ENCODE measurements around the gene PI4K2B. TPM values are rescaled to one million over a fixed set of nuclear protein-coding genes. Genes with fewer than 3 reads are reported as not detected.
"Not testable (repeated sequence)": the region's sequence is repeated elsewhere in the genome, so short reads cannot be mapped to it uniquely, and the experiment has no call there.

PI4K2B gene
- 22.9 TPM for total RNA-seq (ENCODE audit: insufficient read depth, low replicate concordance)

DNA sequence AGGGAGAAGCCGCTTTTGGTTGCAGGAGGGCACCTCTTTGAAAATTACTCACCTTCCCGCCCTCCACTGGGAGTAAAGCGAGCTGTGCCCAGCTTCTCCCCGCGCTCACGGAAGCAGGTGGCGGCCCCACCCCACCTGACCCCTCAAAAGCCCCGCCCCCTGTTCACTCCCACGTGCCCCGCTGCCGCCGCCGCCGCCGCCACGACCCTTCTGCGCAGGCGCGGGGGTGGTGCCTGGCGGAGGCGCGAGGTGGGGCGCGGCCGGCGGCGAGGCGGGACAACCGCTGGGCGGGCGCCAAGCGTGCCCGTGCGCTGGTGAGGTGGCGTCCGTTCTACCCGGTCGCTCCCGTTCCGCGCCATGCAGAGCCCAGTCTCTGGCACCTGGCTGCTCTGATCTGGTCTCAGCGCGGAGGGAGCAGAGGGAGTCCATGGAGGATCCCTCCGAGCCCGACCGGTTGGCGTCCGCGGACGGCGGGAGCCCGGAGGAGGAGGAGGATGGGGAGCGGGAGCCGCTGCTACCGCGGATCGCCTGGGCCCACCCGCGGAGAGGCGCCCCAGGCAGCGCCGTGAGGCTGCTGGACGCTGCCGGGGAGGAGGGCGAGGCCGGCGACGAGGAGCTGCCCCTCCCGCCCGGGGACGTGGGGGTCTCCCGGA is at the start of gene PI4K2B:
PI4K2B (plus strand) TSS at position 297 of the 653 bp plus-strand sequence; CDS start at position 428, 131 bp downstream.
- DNase-seq (ENCODE audit: low spot score), result peak; percentile 88

GRCh38 chr4:25184056-25184455 is 49.8 kb upstream of the PI4K2B start:
- no peak for DNase-seq (ENCODE audit: low spot score)

DNA sequence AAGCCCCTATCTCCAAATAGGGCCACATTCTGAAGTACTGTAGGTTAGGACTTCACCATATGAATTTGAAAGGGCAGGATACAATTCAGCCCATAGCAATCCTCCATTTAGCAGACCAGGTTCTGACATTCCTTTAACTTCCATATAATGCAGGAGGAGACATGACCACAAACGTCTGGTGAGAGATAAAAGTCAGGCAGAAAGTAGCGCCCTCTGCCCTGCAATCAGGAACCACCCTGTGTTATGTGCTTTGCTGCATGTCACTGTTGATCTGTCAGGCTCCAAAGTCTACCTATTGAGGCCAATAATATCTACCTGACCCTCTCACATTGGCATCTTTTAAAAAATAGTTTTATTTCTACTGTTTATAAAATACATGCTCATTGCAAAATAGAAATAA is 43.4 kb upstream of the PI4K2B start:
- DNase-seq (ENCODE audit: low spot score), result no peak

DNA sequence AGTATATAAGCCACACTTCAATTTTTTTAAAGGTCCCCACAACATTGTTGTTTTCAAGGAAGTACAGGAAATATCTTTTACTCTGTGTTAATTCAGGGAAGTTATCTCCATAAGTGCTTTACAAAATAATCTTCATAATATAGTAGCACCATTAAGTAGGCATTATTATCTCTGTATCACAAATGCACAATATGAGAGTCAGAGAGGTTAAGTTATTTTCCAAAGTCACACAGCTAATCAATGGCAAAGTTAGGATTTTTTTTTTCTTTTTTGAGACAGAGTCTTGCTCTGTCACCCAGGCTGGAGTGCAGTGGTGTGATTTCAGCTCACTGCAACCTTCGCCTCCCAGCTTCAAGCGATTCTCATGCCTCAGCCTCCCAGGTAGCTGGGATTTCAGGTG is 35.1 kb upstream of the PI4K2B start:
- no peak for DNase-seq (ENCODE audit: low spot score)

DNA sequence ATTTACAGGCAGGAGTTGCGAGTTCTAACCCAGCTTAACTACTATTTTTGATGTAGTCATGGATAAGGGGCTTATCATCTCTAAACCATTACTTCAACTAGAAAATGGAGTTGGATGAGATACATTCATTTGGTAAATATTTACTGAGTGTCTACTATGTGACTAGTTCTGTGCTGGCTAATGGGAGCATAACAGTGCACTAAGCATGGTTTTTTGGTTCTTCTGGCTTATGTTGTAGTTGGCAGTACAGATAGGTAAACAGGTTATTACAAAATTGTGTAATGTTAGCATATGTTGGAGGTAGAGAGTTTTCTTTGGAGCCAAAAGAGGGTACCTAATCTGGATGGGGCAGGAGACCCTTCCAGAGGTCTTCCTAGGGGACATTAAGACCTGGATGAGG is 25.8 kb upstream of the PI4K2B start:
- no peak for DNase-seq (ENCODE audit: low spot score)

DNA sequence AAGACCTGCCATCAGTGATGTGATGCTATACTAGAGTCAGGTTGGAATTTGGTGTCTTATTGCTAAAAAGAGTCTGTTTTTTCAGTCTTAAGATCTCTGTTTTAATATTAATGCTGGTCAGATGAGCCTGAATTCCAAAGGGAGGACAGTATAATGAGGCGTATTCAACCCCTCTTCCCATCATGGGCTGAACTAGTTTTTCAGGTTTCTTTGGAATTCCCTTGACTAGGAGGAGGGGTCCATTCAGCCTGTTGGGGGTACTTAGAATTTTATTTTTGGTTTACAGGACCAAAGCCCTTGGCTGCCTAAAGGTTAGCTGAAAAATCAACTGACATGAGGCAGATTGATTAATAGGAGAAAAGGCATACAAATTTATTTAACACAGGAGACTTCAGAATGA is 24.1 kb upstream of the PI4K2B start:
- DNase-seq (ENCODE audit: low spot score), result no peak

DNA sequence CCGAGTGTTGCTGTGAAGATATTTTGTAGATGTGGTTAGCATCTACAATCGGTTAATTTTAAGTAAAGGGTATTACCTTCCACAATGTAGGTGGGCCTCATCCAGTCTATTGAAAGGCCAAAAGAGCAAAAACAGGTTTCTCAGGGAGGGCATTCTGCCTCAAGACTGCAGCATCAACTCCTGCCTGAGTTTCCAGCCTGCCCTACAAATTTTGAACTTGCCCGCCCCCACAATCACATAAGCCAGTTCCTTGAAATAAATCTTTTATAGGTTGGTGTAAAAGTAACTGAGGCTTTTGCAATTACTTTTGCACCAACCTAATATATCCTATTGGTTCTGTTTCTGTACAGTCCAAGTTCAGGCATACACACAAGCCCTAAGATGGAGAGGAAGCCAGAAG is 22.1 kb upstream of the PI4K2B start:
- no peak for DNase-seq (ENCODE audit: low spot score)

DNA sequence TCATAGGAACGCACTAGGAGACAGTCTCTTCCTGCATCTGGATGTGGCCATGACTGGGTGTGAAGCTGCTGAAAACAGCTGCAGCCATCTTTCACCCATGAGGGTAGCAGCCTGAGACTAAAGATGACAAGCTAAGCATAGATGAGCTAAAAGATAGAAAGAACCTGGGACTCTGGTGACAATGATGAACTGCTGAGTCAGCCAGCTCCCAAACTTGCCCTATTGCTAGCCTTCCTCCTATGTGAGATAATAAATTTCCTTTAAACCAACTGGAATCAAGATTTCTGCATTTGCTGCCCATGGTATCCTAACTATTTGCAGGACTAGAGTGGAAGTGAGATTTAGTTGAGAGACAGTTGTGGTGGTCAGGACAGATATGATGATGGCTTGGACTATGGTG is 21.0 kb upstream of the PI4K2B start:
- DNase-seq (ENCODE audit: low spot score), result no peak

DNA sequence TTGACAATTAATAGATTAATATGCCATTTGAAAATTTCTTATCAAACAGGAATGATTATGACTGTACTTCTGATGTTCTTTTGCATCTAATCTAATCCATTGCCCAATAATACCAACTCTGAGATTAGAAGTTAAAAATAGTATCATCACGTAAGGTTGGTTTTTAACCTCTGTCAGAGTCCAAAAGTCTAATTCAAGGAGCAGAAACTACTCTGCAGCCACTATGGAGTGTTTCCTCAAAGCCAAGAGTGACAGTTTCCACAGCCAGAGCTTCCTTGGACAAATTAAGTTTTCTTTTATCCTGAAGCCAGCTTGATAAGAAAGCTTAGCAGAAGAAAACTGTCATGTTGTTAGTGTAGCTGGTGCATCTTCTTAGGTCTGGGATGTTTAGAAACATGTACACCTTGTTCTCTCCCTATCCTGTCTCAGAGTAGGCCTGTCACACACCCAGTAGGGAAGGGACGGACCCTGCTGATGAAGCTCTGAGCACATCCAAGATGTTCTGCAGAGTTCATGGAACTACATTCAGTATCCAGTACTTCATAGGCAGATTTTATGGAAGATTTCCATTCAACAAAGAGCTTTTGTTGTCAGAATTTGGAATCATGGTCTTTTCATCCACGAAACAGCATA is 20.4 kb upstream of the PI4K2B start:
- DNase-seq (ENCODE audit: low spot score), result no peak

DNA sequence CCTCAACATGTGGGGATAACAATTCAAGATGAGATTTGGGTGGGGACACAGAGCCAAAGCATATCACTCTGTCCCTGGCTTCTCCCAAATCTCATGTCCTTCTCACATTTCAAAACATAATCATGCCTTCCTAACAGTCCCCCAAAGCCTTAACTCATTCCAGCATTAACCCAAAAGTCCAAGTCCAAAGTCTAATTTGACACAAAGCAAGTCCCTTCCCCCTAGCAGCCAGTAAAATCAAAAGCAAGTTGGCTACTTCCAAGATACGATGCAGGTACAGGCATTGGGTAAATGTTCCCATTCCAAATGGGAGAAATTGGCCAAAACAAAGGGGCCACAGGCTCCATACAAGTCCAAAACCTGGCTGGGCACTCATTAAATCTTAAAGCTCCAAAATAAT is 19.1 kb upstream of the PI4K2B start:
- not testable (repeated sequence) for DNase-seq (ENCODE audit: low spot score)

GRCh38 chr4:25215511-25215910 is 18.3 kb upstream of the PI4K2B start:
- DNase-seq (ENCODE audit: low spot score), result no peak

DNA sequence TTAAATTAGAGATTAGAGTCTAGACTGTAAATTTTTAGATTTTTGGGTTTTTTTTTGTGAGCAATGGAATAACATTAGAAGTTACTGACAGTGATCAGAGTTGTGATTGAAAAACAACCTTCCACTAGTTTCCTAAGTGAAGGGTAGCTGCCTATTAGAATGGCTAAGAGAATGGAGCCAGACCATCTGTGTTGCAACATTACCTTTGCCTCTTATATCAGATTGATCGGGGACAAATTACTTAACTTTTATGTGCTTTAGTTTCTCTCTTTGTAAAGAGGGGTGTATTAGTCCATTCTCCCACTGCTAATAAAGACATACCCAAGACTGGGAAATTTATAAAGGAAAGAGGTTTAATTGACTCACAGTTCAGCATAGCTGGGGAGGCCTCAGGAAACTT is 12.5 kb upstream of the PI4K2B start:
- DNase-seq (ENCODE audit: low spot score), result no peak

DNA sequence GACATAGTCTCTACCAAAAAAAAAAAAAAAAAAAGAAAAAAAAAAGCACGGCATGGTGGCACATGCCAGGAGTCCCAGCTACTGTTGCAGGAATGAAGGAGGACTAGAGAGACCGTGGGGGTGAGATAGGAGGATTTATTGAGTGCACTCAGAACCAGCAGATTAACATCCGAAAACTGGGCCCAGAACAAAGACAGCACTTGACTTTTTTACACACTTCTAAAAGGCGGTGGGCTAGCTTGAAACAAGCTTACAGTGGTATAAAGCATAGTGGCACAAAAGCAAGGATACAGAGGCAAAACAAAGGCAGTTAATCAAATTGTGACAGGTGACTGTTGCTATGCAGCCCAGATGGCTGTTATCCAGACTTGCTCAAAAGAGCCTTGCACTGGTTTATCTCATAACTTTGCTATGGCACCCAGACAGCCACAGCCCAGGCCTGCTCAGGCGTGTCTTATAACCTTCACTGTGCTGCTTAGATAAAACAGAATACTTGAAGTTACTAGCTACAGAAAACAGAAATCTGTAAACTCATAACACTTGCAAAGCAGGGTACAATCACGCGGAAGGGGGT is 9.9 kb upstream of the PI4K2B start:
- DNase-seq (ENCODE audit: low spot score), result no peak

DNA sequence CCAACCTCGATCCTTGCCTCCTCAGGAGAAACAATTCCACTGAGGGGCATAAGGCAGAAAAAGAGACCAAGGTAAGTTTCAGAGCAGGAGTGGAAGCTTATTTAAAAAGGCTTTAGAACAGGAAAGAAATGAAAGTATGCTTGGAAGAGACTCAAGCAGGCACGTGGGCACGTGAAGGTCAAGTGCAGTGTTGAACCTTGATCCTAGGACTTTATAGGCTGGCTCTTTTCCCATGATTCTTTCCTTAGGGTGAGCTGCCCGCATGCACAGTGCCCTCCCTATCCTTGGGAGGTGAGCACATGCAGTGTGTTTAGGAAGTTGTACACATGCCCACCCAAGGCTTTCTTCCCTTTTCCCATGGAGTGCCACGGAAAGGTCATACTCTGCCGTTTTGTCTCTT is 4.0 kb upstream of the PI4K2B start:
- no peak for DNase-seq (ENCODE audit: low spot score)

DNA sequence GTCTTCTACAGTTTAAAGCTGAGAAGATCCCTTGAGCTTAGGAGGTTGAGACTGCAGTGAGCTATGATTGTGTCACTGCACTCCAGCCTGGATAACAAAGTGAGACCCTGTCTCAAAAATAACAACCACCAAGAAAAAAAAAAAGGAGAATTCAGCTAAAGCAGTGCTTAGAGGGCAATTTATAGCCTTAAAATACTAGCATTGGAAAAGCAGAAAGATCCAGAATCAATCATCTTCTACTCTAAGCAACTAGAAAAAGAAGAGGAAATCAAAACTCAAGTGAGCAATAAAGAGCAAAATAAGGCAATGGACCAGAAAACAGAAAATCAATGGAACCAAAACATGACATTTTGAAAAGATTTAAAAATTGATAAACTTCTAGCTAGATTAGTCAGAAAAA is 639 bp upstream of the PI4K2B start:
- DNase-seq (ENCODE audit: low spot score), result no peak

DNA sequence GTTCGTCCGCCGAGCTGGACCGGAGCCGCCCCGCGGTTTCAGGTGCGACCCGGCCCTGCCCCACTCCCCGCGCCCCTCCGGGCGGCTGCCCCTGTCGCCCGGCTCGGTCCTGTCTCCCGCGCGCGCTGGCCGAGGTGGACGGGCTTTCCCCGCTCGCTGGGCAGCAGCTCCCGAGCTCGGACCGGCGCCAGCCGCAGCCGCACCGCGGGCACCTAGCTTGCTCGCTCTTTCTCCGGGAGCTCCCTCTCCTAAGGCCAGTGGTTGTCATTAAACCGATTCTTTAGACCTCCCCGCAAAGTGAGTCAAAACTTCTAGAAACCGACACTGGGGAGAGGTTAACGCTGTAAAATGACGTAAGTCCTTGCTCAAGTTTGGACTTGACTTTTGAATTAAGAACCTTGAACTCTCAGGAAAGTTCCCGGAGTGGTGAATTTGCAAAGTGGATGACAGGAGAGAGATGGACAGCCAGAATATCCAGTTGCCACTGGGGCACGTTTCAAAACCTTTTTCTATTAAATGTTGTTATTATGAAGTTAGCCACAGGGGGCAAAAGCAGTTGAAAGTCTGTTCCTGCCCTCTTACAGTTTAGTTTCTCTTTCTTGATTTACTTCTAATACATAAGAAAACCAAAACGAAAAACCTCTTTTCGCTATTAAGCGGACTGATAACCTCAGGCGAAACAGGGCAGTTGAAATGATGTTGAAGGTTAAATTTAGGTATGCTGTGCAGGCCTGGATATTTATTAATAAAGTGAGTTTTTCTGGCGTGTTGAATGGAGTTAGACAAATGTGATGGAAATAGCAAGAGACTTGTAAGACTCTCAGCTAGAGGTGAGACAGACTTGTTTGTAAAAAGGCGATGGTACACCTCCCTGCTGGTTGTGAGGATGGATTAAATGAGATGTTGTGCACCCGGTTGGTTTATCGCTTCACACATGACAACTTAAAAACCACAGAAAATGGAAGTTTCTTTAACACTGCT is 847 bp downstream of the PI4K2B start:
- DNase-seq (ENCODE audit: low spot score), result peak; percentile 82

GRCh38 chr4:25235401-25235800 is 1.6 kb downstream of the PI4K2B start:
- DNase-seq (ENCODE audit: low spot score), result no peak

- DNase-seq (ENCODE audit: low spot score), result not testable (repeated sequence)
Observed at GRCh38 chr4:25236030-25236429, 2.2 kb downstream of the PI4K2B start.

GRCh38 chr4:25236971-25237370 is 3.1 kb downstream of the PI4K2B start:
- DNase-seq (ENCODE audit: low spot score), result no peak

DNA sequence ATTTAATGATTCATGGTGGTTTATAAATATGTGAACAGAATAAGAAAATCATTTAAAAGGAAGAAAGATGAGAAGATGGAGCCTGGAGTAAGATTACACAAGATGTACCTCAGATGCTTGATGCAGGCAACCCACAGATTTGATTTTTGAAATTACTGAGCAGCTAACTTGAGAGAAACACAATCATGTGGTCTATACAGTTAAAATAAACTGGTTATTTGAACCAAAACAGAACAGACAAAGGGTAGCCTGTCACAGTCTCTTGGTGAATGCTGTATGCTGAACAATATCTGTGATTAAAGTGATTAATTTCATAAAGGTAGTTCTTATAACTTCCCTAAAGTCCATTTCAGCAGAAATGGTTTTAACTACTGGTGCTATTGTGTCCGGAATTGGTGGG is 4.2 kb downstream of the PI4K2B start:
- DNase-seq (ENCODE audit: low spot score), result no peak

DNA sequence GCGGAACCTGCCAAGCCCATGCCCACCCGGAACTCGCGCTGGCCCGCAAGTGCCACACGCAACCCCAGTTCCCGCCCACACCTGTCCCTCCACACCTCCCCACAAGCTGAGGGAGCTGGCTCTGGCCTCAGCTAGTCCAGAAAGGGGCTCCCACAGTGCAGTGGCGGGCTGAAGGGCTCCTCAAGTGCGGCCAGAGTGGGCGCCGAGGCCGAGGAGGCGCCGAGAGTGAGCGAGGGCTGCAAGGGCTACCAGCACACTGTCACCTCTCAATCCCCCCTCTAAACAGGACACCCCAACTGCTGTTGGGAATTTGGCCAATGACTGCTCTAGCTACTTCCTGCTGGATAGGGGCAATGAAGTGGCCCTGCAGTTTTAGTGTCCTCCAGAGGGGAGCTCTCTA is 5.7 kb downstream of the PI4K2B start:
- DNase-seq (ENCODE audit: low spot score), result not testable (repeated sequence)

DNA sequence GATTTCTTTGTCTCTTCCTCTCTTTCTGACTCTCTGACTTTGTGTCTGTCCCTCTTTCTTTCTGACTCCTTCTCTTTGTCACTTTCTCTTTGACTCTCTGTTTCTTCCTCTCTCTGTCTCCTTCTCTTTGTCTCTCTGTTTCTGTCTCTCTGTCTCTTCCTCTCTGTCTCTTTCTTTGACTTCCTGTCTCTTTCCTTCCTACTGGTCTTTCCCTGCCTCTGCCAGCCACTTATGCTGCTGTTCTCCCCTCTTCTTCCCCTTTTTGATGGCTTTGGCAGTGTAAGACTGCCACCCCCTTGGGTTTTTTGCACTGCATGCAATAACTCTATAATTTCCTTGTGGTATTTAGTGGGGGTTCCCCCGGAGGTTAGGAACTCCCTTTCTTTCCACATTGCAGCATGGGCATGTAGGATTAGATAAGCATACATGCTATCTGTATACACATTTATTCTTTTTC is 6.9 kb downstream of the PI4K2B start:
- not testable (repeated sequence) for DNase-seq (ENCODE audit: low spot score)

Measured in umbilical cord (tissue), 2 donors.